GM19463 (cell line): Measurements from ENCODE around the gene FMNL2.

ENCODE experiments used
- ATAC-seq: cut with Tn5 transposase; IDR thresholded peaks from one replicate; pipeline ENCODE4 v1.9.1; 2021; ENCODE audit warnings: mild to moderate bottlenecking, moderate library complexity; ENCODE audit not compliant: unreplicated experiment

Gene FMNL2

DNA sequence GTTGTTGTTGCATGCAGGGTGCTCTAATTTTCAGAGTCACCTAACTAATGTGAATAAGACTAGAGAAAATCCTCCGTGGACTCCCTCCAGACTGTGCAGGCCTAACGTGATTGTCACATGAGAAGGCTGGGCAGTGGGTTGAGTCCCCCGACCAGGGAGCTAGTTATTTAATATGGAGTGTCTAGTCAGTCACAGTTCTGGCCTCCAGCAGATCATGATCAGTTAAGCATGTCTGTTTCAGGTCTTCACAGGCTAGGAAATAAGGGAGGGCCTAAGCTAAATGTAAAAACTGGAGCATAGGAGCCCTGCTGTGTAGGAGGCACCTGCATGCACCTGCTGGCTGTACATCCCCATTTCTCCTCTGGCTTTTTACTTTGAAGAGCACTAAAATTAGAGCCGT lies 295.5 kb downstream of the FMNL2 start:
- ATAC-seq, result no peak

DNA sequence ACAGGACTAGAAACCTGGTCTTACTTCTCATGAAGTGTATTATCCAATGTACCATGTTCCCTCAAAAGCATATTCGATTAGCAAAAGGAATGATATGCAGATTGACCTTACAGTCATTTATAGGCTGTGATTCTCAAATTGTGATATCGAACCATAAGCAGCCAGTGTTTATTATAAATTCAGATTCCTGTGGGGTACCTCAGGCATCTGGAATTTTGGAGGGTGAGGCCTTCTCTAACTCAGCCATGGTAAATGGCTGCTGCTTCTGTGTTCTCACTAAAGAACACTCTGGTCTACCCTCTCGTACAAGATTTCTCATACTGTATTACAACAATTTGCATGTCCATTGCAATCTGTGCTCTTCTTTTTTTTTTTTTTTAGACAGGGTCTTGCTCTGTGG lies 297.8 kb downstream of the FMNL2 start:
- ATAC-seq, result no peak

DNA sequence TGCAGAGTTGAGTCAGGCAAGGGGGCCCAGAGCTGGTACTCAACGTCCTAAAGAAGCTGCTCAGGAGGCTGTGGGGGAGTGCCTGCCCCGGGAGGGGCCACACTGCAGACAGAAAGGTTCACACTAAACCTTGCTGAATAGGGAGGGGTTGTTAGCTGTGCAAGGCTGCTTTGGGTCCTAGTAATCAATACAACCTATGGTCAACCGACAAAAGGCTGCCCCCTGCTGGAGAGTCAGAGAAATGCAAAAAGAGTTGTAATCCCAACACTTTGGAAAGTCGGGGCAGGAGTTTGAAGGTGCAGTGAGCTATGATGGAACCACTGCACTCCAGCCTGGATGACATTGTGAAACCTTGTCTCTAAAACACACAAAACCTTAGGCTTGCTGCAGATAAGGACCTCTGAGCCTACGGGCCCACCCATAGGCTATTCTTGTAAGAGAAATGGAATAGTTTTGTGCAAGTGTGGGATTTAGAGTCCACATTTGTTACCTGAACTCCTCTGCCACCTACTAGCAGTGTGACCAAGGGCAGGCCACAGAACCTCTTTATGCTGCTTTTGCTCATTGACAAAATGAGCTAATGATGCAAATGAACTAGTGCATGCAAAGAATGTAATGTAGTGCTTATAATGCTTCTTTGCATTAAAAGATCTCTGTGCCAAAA lies 300.8 kb downstream of the FMNL2 start:
- ATAC-seq, result peak; percentile 70

DNA sequence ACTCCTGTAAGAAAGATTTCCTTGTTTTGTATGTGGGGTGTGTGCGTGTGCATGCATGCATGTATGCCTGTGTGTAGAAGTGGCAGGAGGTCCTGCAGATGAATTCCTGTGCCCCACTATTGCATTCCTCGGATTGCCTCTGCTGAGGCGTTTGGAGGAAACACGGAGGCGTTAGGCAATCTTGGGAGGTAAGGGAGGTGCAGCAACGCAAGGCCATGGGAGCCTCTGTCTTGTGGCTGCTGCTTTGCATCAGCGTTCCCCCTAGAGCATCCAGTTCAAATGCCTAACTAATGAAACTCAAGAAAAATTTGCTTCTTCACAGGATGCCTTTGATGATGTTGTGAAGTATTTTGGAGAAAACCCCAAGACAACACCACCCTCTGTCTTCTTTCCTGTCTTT lies 302.3 kb downstream of the FMNL2 start:
- ATAC-seq, result no peak

DNA sequence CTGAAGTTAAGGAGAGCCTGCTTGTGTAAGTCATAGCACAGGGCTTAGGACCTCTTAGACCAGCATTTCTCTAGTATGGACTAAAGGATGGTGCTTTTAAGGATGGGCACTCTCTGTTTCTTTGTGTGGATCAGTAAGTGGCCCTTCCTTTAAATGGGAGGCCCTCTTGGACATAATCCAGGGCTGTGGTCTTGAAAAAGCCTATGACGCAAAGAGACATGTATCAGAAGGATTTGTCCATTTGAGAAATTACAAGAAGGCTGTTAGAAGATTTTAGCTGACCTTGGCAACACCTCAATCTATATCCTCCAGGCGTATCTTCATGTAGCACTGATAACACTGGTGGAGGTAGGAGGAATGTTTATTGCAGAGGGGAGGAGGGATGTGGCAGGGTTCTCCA lies 303.1 kb downstream of the FMNL2 start:
- ATAC-seq, result no peak

DNA sequence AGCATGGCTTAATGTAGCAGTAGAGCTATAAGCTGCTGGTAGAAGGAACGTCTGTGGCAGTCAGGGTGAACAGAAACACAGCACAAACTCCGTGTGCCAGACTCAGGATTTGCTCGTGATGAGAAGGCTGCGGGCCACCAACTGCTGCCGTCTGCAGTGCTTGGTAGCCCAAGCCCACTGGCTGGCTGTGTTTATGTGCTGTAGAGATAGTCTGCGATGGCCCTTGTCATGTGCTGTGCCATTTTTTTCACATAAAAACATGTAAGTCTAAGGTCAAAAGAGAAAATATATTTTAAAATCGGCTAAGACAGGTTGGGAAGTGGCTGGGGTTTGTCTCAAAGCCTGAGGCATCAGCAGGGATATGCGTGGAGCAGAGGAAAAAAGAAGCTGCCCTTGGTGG lies 303.6 kb downstream of the FMNL2 start:
- no peak for ATAC-seq

DNA sequence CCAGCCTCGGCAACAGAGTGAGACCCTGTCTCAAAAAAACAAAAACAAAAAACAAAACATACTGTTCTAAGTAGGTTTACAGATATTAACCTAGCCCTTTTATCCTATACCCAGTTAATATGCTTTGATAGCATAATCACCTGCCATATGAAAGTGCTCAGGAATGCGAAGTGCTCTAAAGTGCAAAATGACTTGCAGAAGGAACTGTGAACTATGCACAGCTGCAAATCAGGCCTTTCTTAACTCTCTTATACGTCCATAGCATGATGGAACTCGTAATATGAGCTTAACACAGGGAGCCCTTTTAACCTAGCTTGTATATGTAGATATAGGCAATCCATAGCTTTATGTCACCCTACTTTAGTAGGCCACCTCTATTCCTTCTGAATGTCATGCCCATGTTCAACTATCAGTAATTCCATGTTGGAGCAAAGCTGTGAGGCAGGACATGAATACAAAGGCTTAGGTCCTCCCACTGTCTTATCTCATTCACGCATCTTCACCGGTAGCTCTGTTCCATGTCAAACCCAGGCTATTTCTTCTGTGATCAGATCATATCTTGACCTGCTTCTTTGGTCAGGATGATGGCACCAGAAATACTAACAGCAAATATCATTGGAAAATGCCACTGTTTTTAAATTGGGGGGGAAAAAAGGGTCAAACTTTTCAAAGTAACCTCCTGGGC lies 309.4 kb downstream of the FMNL2 start:
- no peak for ATAC-seq

DNA sequence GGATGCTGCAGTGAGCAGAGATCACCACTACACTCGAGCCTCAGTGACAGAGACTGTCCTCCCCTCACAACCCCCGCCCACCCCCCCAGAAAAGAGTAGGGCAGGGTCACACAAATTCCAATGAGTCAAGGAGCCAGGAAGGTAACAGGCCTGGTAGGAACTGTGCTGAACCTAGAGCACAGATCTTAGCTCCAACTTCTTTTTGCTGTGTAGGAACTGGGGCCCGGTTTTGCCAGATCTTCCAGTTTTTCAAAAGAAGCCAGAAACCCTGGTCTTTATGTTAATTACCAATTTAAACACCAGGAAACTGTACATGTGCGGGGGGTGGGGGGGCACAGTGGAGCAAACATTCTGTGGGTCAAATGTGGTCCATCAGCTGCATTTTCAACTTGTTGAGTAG lies 311.3 kb downstream of the FMNL2 start:
- ATAC-seq, result no peak

DNA sequence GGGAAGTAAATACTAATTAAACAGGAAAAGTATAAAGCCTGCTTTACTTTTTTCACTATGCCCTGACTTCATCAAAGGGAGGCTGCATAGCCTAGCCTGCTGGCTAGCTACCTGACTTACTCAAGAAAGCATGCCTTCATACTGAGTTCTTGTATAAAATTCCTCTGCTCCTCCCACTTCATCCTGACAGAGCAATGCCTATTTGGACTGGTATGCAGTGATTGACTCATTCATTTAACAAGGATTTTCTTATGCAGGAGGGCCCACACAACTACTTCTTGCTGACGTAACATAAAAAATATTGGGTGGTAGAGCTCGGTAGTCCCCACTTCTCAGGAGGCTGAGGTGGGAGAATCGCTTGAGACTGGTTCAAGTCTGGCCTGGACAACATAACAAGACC lies 311.8 kb downstream of the FMNL2 start:
- no peak for ATAC-seq

DNA sequence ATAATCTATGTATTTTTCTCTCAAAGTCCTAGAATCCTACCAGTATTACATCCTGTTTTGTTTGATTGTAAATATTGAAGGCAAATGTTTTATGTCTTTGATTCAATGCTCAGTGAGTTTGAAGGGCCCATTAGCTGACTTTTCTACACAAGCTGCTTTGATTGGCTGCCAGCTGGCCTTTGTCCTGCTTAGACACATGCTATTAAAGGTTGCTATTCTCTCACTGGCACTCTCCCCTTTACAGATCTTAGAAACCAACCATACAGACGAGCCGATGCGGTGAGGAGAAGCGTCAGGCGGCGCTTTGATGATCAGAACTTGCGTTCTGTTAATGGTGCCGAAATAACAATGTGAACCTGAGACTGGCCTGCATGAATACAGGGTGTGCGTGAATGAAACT lies 312.6 kb downstream of the FMNL2 start:
- ATAC-seq, result no peak

DNA sequence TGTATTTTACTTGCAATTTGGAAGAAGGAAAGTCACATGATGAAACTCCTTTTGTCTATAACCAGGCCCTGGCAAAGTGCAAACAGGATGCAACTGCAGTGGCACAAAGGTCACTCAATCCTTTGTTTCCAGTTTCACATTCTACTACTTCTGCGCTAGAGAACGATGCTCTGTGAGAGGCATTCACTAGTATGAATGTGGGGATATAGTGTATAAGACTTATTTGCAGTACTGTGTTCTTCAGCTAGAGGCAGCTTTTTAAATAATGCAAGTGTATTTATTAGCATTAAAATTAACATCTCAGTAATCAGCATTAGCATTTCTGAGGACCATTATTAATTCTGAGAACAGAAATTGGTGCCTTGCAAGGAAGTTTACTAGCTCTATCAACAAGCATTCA lies 313.4 kb downstream of the FMNL2 start:
- no peak for ATAC-seq

DNA sequence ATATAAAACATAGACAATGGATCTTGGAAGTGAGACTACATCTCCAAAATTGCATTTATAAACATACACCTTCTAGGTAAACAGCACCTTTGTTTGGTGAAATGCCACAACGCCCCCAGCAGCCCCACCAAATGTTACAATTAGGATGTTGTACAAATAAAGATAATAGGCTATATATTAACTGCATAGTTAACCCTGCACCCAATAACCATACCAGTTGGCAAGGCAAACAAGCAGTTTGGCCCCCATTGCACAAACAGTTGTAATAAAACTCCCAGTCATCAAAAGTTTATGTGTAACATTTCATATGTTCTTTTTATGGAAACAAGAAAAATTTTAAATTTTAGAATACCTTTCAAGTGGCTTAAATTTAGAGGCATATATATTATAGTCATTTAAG lies 315.0 kb downstream of the FMNL2 start:
- no peak for ATAC-seq

DNA sequence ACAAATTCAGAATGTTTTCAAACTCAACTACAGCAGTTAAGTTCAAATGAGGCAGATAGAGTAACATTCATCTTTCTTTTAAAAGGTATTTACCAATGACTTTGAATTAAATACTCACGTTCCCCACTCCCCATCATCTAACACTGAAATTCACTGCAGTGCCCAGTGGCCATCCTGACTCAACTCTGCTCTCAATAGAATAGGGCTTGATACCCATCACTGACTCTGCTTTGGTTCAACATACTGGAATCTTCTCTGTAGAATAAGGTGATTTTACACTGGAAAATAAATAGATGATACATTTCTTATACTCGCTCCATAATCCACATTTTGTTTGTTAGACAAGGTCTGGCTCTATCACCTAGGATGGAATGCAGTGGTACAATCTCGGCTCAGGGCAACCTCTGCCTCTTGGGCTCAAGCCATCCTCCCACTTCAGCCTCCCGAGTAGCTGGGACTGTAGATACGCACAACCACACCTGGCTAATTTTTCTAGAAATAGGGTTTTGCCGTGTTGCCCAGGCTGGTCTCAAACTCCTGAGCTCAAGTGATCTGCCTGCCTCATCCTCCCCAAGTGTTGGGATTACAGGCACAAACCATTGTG lies 315.9 kb downstream of the FMNL2 start:
- no peak for ATAC-seq

DNA sequence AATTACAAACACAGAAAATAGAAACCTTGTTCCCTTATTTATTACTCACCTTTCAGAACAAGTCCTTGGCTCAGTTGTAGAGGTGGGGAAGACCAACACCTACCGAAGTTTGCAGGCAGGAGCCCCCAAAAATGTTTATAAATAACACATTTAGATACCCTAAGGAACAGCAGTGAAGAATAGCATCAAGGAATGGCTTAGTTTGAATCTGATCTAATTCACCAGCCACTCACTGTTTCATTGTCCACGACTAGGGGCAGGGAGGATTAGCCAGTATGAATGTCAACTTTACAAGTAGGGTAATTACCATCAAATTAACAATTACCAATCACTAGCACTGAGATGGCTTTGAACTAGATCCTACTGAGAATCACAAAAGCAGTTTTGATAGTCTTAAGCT lies 316.9 kb downstream of the FMNL2 start:
- ATAC-seq, result no peak

DNA sequence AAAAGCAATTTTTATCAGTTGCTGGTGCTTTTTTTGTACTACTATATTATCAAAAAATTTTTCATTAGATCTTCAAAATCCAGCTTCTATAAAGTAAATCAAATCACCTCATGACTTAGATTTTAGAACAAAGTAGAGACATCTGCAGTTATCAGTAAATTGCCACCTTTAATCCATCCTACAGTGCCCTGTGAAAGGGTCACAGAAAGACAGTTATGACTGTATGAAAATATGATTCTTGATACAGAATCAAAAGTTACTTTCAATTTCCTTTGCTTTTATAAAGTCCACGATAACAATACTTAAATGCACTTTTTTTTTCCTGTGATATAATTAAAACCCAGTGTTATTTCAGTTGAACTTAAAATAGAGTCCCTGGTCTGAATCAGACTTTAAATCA lies 320.9 kb downstream of the FMNL2 start:
- ATAC-seq, result no peak

DNA sequence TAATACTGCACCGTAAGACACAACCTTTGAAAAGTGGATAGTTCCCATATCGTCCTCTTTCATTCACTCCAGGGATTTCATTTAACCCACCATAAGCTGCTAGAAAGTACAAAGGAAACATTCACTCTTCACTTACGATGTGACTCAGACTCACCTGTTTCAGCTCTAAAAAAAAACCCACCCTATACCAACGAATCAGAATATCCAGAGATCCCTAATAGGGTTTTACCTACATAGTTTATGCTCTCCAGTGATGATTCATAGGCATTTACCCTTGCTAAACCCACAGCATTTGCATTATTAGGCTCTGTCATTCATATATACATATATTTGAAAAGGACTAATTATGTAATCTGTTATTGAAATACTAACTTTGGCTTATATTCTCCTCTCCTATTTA lies 322.1 kb downstream of the FMNL2 start:
- peak; percentile 82 for ATAC-seq

DNA sequence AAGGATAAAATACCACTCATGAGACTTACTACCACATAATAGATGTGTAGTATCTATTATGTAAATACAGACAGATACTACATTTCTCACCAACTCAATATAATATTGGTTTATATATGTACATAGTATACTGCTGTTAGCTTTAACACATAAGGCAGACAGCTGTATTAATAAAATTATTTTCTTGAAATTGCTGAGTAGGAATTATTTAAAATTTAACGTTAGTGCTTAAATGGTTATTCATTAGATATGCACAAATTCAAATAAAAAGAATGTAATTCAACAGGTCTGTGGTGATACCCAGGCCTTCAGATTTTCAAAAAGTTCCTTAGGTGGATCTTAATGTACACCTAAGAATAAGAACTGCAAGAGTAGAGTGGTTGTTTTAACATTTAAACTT lies 323.2 kb downstream of the FMNL2 start:
- ATAC-seq, result no peak

DNA sequence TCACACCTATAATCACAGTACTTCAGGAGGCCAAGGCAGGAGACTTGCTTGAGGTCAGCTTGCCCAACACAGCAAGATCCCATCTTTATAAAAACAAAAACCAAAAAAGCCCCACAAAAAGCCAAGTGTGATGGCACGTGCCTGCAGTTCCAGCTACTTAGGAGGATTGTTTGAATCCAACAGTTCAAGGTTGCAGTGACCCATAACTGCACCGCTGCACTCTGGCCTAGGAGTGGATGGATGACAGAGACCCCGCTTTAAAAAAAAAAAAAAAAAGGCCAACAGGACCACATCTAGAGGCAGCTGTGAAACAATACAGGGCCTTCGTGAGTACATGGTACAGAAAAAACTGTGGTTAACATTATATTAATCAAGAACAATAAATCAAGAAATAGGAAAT lies 326.1 kb downstream of the FMNL2 start:
- ATAC-seq, result no peak

DNA sequence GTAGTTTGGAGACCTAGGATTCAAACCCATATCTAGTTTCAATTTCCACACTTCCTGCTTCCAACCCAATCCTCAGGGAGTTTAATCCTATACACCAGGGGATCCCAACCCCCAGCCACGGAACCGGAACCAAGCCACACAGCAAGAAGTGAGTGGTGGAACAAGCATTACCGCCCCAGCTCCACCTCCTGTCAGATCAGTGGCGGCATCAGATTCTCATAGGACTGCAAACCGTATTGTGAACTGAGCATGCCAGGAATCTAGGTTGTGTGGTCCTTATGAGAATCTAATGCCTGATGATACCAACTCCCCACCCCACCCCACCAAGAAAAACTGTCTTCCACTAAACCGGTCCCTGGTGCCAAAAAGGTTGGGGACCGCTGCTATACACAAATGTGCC lies 329.8 kb downstream of the FMNL2 start:
- no peak for ATAC-seq

DNA sequence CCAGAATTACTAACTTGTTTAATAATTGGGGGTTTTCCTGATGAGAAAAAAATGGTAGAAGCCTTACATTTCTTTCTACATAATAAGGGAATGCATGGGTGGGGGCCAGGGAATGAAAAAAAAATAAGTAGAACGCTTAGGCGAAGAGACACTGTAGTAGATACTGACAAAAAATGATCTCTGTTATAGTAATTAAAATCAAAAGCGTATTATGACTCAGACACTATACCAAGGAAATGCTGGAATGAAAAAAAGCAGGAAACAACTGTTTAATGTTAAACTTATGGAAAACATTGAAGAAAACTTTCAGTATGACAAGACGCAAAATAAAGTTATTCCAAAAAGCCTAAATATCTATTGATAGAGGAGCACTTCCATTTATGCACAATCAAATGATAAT lies 339.4 kb downstream of the FMNL2 start:
- no peak for ATAC-seq

DNA sequence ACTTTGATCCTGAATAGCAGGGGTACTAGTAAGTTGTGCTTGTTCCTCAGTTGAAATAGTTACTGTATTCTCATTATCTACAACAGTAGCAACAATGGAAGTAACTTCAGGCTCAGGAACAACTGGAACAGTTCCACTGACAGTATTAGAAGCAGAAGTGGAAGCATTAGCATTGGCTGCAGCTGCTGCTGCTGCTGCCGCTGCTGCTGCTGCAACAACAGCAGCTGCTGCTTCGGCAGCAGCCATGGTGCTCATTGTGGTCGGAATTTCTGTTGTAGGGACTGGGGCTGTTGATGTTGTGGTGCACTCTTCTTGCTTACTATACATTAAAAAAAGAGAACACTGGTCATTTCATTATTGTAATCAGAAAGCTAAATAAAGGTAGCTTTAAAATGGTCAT lies 341.5 kb downstream of the FMNL2 start:
- no peak for ATAC-seq

DNA sequence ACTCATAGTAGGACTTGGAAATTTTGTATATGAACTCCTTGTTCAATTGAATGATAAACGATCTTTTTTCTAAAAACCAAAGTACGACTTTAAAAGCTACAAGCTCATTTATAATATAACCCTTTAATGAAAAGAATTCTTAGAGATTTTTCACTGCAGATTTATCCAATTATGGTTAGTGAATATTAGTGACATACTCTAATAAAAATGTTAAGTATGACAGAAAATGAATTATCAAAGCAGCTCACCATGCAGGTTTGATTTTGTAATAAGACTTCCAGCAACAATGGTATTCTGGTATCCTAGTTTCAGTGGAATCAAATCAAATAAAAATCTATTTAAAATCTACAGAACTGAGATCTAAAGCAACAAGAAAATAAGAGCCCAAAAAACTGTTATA lies 343.8 kb downstream of the FMNL2 start:
- ATAC-seq, result no peak

DNA sequence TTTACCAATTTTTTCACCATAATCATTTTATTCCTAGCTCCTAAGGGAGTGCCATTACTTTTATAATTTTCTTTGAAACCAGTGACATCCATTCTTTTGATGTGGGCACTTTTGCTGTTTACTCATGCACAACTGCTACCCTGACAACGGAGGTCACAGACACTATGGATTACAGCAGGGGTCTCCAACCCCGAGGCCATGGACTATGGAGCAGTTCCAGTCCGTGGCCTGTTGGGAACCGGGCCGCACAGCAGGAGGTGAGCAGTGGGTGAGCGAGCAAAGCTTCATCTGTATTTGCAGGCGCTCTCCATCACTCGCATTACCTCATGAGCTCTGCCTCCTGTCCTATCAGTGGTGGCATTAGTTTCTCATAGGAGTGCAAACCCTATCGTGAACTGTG lies 347.7 kb downstream of the FMNL2 start:
- no peak for ATAC-seq
